HG02759 (cell line): ENCODE data around the gene MIPOL1.
"Not testable (repeated sequence)": the region's sequence is repeated elsewhere in the genome, so short reads cannot be mapped to it uniquely, and the experiment has no call there.

Experiments used
- ATAC-seq: cut with Tn5 transposase; IDR thresholded peaks from one replicate; pipeline ENCODE4 v1.9.1; 2021; ENCODE audit warnings: mild to moderate bottlenecking, moderate library complexity; ENCODE audit not compliant: unreplicated experiment

The MIPOL1 gene

DNA sequence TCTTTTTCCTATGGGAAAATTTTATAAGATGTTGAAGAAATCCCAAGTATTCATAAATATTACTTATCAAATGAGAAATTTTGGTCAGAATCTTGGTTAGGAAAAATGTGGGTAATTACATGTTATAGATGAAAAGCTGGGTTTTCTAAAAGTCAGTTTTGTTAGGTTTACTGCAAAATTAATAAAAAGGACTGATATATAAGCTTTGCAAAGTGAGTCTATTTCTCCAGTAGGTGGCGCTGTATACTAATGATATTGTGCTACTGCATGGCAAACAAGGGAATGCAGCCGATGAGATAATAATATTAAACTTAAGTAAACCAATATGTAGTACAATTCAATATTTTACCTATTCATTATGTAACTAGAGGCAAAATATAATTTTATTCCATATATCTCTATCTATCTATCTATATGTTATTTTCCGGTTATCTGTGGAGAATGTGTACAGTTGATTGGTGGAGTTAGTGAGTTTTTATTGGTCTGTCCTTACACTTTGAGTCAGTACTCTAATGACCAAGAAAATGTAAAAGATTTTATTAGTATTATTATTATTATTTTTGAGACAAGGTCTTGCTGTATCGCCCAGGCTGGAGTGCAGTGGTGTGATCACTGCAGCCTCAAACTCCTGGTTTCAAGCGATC, 32.9 kb downstream of the MIPOL1 start:
- peak; percentile 67 for ATAC-seq

DNA sequence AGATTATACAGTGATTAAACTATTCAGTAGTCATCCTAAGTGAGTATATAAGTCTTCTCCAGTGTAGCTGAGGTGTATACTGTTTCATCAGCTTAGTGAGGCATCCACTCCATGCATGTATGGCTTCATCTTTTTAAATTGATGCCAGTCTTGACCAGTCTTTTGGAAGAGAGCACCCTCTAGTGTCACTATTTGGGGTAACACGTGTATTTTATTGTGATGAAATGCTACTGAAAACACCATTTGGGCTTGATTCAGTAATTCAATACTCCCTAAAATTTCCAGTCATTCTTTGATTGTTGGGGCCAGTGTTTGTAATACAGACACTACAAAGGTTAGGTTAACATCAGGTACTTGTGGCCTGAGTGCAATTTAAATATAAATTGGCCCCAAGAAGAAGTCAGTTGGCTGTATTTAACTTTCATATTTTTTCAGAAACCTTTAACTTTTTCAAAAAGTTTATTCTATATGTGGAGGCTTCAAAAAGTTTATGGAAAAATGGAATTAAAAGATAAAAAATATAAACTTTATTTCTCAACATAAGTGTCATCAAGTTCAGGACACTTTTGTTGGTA, 35.3 kb downstream of the MIPOL1 start:
- peak; percentile 64 for ATAC-seq

DNA sequence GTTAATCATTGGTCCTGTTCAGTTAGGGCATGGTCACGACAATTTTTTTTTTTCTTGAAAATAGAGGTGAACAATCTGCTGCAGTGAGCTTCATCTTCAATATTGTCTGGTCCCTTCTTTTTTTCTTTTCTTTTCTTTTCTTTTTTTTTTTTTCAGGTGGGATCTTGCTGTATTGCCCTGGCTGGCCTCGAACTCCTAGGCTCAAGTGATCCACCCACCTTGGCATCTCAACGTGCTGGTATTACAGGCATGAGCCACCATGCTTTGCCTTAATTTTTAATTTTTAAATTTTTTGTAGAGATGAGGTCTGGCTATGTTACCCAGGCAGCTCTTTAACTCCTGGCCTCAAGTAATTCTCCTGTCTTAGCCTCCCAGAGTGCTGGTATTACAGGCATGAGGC, 36.5 kb downstream of the MIPOL1 start:
- no peak for ATAC-seq

DNA sequence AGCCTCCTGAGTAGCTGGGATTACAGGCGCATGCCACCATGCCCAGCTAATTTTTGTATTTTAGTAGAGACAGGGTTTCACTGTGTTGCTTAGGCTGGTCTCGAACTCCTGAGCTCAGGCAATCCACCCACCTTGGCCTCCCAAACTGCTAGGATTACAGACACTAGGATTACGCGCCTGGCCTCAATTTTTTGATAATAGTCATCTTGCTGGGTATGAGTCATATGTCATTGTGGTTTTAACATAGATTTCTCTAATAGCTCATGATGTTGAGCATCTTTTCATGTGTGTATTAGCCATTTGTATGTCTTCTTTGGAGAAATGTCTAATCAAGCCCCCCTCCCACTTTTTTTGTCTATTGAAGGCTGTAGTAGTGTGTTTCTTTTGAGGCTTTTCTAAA, 38.3 kb downstream of the MIPOL1 start:
- not testable (repeated sequence) for ATAC-seq

DNA sequence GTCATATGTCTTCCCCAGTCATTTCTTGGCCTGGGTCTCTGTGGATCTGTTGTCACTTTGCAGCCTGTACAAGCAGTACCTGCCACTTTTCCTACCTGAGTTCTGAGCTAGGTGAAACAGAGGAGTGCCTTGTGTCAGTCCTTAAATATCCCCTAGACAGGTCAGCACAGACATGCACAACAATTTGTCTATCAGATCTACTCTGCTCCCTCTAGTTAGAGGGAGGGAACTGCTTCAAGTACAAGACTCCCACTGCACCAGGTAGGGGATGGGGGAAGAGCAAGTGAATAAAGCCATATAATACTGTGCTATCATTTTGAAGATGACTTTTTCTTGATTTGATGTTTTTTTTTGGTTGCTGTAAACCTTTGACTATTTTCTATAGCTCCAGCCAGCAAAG, 39.4 kb downstream of the MIPOL1 start:
- ATAC-seq = no peak

DNA sequence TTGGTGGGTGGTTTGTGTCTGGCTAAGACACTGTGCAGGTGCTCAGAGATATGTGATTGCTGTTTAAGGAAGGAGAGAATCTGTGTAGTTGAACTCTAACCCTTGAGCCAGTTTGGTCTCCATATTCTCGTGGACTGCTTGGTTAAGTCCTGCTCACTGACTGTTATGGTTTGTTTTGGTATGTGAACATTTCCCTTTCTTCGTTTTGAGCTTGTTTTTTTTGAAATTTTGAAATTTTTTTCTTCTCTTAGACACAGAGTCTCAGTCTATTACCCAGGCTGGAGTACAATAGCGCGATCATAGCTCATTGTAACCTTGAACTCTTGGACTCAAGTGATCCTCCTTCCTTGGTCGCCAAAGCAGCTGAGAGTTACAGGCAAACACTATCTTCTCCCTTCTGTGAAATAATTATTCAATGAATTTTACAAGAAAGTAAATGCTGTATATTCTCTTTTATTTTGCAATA, 40.0 kb downstream of the MIPOL1 start:
- ATAC-seq = no peak

DNA sequence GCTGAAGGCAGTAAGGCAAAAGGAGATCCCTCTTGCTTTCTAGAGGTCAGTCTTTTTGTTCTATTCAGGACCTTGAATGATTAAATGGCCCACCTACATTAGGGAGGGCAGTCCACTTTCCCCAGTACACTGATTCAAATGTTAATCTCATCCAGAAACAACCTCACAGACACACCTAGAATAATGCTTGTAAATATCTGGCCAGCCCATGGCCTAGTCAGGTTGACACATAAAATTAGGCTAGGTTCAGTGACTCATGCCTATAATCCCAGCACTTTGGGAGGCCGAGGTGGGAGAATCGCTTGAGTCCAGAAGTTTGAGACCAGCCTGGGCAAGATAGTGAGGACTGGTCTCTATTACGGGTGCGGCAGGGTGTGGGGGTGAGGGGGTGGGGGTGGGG, 43.5 kb downstream of the MIPOL1 start:
- ATAC-seq = no peak

DNA sequence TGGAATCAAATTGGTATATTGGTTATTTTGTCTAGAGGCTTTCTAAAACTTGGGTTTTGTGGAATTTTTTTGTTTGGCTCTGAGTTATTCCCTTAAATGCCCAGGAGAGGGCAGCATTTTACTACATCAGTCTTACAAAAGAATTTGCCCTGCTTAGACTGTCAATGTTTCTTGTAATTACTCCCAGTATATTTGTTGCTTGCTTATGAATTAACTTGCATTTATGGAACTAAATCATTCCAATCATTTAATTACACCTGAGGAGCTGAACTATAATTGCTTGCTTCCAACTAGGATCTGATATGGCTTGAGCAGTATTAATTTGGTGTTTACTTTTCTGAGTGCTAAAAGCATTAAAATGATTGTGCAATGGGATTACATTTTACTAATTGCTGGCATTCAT, 48.7 kb downstream of the MIPOL1 start:
- no peak for ATAC-seq

DNA sequence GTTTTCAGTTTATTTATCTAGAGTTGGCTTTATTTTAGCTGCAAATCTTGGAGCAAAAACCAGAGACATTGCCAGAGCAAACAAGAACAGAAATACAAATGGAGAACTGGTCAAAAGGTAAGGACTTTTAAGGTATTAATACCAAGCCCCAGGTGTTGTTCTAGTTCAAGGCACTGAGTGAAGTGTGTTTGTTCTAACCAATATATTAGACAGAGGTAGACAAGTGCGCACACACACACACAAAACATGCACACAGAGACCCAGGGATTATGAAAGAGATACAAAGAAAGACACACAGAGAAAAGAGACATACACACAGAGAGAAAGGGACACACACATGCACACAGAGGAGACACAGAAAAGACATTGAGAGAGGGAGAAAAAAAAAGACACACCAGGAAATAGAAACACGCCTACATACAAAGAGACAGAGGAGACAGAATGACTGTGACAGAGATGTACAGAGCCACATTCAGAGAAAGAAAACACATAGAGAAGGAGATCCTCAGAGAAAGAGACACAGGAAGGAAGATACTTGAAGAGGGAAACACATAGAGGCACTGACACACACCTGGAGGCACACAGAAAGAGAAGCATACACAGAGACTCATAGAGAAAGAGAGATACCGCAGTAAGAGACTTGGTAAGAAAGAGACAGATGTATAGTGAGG, 50.2 kb downstream of the MIPOL1 start:
- no peak for ATAC-seq

DNA sequence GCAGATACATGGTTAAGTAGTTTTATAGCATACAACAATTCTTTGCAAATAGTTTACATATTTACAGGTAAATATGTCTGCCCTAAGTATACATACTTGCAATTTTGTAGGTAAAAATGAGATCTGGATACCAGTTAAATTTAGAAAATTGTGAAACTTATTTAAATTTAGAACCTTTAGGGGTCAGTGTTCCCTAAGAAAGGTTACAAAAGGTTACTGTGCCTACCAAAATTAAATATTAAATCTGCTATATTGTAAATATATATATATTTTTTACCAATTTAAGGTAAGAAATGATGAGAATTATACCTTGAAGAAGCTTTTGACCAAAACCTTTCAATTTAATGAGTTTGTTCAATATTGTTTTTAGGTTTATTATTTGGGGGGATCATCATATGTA, 54.0 kb downstream of the MIPOL1 start:
- no peak for ATAC-seq

DNA sequence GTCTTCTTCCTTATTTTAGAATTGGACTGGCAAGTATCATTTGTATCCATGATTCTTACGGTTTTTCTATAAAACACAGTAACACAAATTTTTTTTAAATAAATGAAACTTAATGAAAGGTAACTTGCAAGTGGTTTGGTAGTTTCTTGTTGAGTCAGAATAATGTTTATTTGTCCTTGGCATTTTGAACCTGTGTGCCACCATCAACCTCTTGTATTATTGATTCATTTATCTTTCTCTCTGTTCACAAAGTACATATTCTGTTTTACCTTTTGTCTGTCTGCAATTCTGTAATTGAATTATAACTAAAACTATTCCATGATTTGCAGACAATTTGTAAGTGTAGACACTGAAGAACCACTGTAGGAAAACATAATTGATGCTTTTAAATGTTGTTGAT, 54.7 kb downstream of the MIPOL1 start:
- no peak for ATAC-seq

DNA sequence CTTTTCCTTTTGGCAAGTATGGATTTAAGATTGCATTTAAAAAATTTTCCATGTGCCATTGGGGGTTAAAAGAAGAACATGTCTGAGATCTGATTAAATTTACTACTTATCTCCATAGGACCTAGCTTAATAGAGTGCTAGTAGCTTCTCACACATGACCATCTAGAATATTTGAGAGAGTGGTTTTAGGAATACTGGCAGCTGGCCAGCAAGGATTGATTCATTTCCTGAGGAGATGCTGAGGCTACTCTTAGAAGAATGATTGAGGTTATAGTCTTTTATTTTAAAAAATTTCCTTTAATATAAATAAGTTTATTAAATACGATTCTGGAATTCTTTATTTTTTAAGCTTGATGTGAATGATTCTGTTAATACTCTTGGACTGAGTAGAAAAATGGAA, 56.2 kb downstream of the MIPOL1 start:
- no peak for ATAC-seq

DNA sequence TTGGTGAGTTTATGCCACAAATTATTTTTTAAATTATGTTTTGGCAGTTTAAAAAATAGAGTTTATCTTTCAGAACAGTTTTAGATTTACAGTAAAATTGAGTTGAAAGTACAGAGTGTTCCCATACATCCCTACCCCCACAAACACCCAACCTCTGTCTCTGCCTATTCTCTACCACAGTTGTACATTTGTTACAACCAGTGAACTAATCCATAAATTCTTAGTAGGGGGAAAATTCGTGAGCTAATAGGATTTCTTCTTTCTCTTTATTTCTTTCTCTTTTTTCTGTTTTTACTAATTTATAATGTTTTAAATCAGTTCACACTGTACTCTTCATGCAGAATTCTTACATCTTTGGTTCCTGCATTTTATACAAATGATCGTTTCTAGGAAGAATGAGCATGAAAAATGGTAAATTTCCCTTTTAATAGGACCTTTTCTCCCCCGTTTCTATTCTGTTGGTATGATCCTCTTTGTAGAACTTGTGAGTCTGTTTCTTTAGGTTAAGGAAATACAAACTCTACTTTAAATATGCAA, 56.7 kb downstream of the MIPOL1 start:
- ATAC-seq = no peak

DNA sequence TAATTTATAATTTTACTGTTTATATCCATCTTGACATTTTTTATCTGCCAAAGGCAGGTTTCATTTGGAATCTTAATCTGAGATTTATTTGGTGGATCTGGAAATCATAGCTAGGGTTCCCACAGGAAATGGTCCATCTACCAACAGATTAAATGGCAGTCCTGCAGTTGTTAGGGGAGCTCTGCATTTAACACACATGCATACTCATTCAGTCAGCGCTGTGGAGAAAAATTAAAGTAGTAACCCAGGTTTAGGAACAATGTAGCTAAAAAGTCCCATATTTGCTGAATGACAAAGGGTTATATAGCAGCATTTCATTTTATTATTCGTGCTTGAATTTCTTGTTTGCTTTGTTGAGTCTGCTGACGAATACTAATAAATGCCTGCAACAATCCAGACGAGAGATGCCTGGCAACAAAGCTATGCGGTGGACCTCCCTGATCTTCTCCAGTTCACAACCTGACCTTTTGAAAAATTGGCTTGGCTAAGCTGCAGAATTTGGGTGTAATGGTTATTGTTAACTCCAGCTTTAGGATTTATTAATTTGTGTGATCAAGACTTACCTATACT, 59.8 kb downstream of the MIPOL1 start:
- ATAC-seq = no peak

DNA sequence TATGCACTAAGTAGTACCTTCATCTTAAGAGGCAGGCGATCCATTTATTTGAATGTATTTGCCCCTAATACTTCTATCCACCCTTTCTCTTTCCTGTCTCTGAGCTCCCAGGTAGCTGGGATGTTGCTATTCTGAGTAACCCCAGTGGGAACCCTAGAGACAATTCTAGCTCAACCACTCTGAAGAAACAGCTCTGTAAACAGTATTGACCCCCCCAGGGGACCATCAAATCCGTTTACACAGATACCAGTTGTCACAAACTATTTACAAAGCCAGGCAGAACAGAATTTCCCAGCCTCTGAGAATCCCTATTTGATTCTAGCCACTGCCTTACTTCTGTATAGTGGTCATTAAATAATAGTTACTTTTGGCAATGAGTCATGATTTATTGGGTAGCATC, 64.9 kb downstream of the MIPOL1 start:
- no peak for ATAC-seq

DNA sequence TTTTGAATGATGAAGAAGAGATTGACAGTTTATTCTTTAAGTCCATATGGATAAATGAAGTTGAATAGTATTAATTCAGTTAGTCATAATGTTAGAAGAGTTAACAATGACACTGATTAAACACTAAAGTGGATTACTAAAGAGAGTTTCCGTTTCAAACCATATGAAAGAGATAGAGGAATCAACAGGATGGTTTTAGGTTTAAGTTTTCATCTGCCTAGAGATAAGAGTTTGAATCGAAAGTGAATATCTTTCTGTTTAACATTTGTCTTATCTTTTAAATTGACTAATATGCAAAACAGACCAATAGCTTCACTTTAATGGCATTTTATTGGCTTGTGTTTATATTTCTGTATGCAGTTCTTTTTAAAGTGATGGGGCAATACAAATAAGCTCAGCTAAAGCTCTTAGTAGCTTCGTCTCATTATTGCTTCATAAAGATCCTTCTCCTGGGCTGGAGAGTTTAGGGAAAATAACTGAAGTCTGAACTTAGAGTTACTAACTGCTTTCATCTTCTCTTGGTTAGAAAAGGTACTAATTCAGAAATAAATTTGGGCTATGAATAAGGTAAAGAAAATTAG, 66.0 kb downstream of the MIPOL1 start:
- ATAC-seq = no peak

DNA sequence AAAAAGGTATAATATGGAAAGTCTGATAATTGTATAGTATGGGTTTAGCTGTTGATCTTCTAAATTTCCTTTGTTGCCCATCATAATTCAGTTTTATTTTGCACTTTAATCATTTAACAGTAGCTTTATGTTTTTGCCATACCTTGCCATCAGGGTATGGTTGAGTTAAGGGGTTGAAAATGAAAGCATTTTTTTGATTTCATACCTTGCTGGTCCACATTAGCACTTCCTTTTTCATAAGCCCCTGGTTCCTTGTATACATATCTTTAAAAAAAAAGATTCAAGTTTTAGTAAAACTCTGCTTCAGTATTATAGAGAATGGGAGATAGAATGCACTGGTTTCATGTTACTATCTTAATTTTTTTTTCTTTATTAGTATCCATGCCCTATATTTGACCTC, 71.1 kb downstream of the MIPOL1 start:
- ATAC-seq = no peak

DNA sequence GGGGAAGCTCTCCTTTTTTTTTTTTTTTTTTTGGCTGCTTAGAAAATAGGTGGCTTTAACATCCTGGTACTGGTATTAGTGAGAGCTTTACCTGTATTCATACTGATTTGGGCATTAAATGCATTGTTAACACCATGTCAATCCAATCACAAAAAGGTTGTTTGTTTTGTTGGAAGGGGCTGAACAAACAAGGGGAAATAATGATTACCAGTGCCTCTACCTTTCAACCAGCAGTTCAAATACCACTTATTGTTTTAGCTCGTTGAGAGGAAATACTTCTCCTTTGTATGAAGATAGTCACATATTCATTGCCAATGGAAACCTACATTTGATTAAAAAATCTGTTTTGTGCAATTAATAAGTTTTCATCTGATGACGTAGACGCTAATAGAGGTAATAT, 72.9 kb downstream of the MIPOL1 start:
- ATAC-seq = no peak

DNA sequence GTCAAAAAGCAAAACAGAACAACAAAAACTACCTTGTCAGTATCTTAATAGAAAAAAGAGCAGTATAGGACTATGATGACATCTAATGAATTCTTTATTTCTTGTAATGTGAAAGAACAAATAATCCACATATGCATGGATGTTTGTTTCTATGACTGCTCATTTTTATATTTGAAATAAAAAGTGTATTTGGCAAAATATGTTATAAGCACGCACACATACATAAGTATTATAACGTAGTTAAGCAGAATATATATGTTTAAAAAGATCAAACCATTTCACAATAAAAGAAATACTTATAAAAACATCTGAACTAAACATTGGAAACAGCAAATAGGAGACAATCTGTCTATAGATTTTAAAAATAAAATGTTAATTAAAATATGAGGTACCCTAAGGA, 74.8 kb downstream of the MIPOL1 start:
- no peak for ATAC-seq

DNA sequence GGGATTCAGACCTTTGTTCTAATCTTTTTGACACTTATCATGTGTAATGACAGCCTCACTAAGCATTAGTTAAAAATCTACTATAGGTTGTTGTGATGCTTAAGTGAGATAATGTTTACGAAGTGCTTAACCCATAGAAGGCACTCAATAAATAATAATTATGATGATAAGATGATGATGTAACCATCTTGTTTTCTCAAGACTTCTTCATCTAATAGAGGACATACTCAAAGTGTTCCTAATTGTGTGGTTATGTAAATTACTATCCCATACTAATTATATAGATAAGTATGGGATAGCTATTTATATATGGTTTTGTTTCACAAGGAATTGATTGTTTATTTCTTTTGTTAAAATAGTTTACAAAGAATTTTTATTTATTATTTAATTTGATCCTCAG, 76.9 kb downstream of the MIPOL1 start:
- no peak for ATAC-seq

DNA sequence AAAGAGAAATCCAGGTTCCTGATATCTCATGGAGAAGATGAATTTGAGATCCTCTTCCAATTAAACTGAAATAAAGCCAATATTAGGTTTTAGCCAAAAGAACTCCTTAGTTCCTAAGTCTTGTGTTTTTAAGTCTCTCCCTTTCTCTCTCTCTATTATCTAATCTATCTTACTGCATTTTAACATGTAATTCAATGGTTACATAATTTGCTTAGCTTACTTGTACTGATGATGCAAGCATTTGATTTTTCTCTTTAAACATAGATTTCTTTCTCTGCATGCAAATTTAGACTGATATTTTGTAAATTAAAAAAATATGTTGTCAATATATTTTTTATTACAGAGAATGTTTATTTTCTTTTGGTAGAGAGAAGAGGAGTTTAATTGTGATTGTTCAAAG, 78.2 kb downstream of the MIPOL1 start:
- no peak for ATAC-seq
